Nephron progenitor cell (in vitro differentiated cells): Measurements from ENCODE around the gene ADAMTS19.
A peak's percentile ranks its signal among the peaks of the same experiment; 100 is the strongest.

Source experiments
- DNase-seq: peaks from one replicate; pipeline ENCODE4 v3.0.0; 2021
- H3K27ac Mint-ChIP-seq: 2 replicates; pipeline ENCODE4 v1.8.0; 2021; ENCODE audit warnings: mild to moderate bottlenecking, moderate library complexity, mixed read lengths
- H3K27me3 Mint-ChIP-seq: 2 replicates; pipeline ENCODE4 v1.8.0; 2021; ENCODE audit warnings: mild to moderate bottlenecking, low read depth, mixed read lengths; ENCODE audit not compliant: poor library complexity
- H3K36me3 Mint-ChIP-seq: 2 replicates; pipeline ENCODE4 v1.8.0; 2021; ENCODE audit warnings: low read depth, mixed read lengths
- H3K4me1 Mint-ChIP-seq: 2 replicates; pipeline ENCODE4 v1.8.0; 2021; ENCODE audit warnings: mixed read lengths
- H3K4me3 Mint-ChIP-seq: 2 replicates; pipeline ENCODE4 v1.8.0; 2021; ENCODE audit warnings: mild to moderate bottlenecking, moderate library complexity, mixed read lengths
- H3K9me3 Mint-ChIP-seq: 2 replicates; pipeline ENCODE4 v1.8.0; 2021; ENCODE audit warnings: mild to moderate bottlenecking, moderate library complexity, mixed read lengths
- TF ChIP-seq, protein P1 (sequence below): fragments of 200-600 bp; sonication (generic); IDR thresholded peaks from 2 replicates; pipeline ENCODE4 v1.5.0; 2021; ENCODE audit warnings: antibody characterized with exemption

The ADAMTS19 gene

DNA sequence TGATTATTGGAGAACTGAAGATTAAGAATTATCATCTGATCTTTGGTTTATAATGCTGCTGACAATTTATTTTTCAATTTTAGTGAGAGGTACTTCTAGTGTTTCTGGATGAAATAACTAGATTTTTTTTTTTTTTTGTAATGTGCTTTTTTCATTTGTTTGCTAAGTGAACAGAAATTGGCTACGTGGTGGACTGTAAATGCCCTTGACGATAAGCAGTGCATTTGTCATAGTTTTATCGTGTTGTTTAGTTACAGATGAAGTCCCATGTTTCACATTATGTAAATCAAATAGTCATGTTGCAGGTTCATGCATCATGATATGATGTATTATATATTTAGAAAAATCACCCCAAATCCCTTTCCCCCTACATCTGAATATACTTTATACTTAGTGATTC lies 81.0 kb downstream of the ADAMTS19 start:
- TF ChIP-seq, protein P1, sequence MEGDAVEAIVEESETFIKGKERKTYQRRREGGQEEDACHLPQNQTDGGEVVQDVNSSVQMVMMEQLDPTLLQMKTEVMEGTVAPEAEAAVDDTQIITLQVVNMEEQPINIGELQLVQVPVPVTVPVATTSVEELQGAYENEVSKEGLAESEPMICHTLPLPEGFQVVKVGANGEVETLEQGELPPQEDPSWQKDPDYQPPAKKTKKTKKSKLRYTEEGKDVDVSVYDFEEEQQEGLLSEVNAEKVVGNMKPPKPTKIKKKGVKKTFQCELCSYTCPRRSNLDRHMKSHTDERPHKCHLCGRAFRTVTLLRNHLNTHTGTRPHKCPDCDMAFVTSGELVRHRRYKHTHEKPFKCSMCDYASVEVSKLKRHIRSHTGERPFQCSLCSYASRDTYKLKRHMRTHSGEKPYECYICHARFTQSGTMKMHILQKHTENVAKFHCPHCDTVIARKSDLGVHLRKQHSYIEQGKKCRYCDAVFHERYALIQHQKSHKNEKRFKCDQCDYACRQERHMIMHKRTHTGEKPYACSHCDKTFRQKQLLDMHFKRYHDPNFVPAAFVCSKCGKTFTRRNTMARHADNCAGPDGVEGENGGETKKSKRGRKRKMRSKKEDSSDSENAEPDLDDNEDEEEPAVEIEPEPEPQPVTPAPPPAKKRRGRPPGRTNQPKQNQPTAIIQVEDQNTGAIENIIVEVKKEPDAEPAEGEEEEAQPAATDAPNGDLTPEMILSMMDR = no peak
- peaks cover 35% of the 10 kb centered on the region for H3K36me3 Mint-ChIP-seq
- no peaks in the 10 kb centered on the region for H3K27me3 Mint-ChIP-seq

DNA sequence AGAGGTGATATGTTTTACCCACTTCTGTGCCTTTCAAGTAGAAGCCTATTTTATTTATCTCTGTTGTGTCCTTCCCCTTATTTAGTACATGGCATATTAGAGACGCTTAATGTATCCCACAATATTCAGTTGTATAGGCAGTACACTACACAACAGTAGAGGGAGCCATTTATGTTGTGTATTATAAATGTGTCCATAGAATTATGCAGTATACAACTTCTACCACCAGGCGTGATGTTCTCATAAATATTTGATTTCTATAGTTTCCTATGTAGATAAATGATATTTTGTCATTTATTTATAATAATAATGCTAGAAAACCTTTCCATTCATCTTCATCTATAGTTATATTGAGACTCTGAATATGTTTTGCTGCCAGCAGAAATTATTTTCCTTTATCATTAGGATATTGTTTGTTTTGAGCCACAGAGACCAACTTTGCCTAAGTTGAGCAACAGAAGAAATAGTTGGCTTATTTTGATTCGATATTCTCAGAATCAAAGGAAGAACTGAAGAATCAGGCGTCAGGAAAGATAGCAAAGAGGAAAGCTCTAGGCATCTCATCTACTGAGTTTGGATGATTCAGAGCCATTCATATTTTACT lies 81.7 kb downstream of the ADAMTS19 start:
- TF ChIP-seq, protein P1 = peak; percentile 13
- Mint-ChIP-seq H3K27me3 (no peaks in the 10 kb centered on the region), H3K27ac (no peak overlapping the region), H3K4me1 (no peaks in the 10 kb centered on the region), H3K36me3 (peaks cover 42% of the 10 kb centered on the region), H3K4me3 (no peak overlapping the region), H3K9me3 (peaks cover 16% of the 10 kb centered on the region)
- DNase-seq = no peak

More for the DNA sequence above, 81.0 kb downstream of the ADAMTS19 start:
- H3K4me3 Mint-ChIP-seq = no peak overlapping the region
- H3K27ac Mint-ChIP-seq = no peak overlapping the region
- DNase-seq = no peak
- H3K4me1 Mint-ChIP-seq = no peaks in the 10 kb centered on the region
- peaks cover 16% of the 10 kb centered on the region for H3K9me3 Mint-ChIP-seq

DNA sequence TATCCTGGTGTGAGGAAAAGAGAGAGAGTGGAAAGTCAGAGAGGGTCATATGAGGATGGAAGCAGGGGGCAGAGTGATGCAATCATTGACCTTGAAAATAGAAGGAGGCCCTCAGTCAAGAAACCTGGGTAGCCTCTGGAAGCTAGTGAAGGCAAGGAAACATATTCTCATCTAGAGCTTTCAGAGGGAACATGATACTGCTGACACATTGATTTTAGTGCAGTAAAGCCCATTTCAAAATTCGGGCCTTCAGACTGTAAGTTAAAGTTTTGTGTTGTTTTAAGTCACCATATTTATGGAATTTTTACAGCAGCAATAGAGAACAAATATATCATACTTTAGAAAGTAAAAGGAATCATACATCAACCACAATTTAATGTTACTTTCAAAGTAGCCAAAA lies 87.0 kb downstream of the ADAMTS19 start:
- DNase-seq = no peak
- peaks cover 25% of the 10 kb centered on the region for H3K9me3 Mint-ChIP-seq

DNA sequence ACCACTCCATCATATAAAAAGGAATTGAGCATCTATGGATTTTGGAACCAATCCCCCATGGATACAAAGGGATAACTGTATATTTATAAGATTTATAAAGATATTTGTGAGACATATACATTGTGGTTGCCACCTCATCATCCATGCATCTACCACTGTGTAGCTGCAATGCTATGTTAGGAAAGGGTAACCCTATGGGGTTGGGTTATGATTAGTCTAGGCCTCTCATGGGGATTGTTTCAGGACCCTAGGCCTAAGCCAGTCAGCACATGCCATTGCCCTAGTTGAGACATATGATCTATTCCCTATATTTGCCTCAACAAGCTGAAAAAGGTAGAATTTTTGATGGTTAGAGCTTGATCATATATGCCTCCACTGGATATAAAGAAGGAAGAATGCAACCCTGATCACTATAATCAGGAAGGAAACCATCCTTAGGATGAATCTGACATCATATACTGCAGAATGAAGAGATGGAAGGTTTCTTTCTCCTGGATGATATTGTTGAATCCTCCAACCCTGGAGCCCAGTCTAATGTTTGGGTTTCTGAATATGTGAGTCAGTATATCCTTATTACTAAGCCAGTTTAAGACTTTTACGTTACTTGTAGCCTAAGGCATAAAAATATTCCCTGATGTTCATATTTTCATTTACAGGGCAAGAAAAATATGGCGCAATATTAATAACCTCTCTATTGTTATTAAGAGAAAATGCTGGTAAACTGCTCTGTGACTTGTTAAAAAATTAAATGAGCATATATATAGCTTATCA lies 94.2 kb downstream of the ADAMTS19 start:
- H3K9me3 Mint-ChIP-seq = no peaks in the 10 kb centered on the region
- no peaks in the 10 kb centered on the region for H3K4me1 Mint-ChIP-seq
- H3K27ac Mint-ChIP-seq = no peak overlapping the region
- H3K36me3 Mint-ChIP-seq = no peaks in the 10 kb centered on the region
- no peak for DNase-seq
- H3K27me3 Mint-ChIP-seq = no peaks in the 10 kb centered on the region
- TF ChIP-seq, protein P1 = no peak
- no peak overlapping the region for H3K4me3 Mint-ChIP-seq

More for the DNA sequence above, 87.0 kb downstream of the ADAMTS19 start:
- Mint-ChIP-seq H3K4me3 (no peak overlapping the region), H3K36me3 (peaks cover 44% of the 10 kb centered on the region), H3K27ac (no peak overlapping the region), H3K4me1 (no peaks in the 10 kb centered on the region), H3K27me3 (no peaks in the 10 kb centered on the region)
- TF ChIP-seq, protein P1 = no peak

DNA sequence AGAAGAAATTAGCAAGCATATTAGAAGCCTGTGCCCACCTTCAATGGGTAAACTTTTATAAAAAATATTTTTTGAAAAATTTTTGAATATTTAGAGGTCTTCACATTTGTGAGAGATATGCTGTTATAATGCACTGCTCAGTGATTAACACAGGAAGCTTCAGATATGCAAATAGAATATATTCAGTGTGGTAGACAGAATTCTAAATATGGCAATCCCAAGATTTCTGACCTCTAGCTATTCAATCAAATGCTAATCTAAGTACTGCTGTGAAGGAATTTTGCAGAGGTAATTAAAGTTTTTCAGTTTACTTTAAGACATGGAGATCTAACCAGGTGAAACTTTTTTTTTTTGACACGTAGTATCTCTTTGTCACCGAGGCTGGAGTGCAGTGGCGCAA lies 103.5 kb downstream of the ADAMTS19 start:
- Mint-ChIP-seq H3K9me3 (no peaks in the 10 kb centered on the region), H3K36me3 (no peaks in the 10 kb centered on the region), H3K4me1 (peaks cover 12% of the 10 kb centered on the region), H3K27me3 (no peaks in the 10 kb centered on the region), H3K4me3 (no peak overlapping the region), H3K27ac (peak overlapping the region; percentile 75)
- TF ChIP-seq, protein P1 = no peak
- DNase-seq = no peak
